HEK293 (cell line): Measurements from ENCODE around the gene ATAD2B.

Experiments used
- CTCF ChIA-PET: fragments of 350-600 bp; formaldehyde crosslinking; extraction: SDS; loops from one replicate; lab custom pipeline; 2021; ENCODE audit warnings: antibody characterized with exemption; lab: Yijun Ruan, JAX
- POLR2A ChIA-PET: fragments of 300-600 bp; formaldehyde crosslinking; extraction: SDS; loops from one replicate; lab custom pipeline; 2020; ENCODE audit warnings: antibody characterized with exemption, inconsistent platforms; lab: Yijun Ruan, JAX
- H3K27ac ChIP-seq: fragments of 200-500 bp; sonication (Bioruptor generic); 2 replicates; pipeline ENCODE4 v1.5.1; 2014; ENCODE audit warnings: low read depth, low read length, control low read depth, inconsistent platforms; ENCODE audit errors: extremely low read depth
- H3K36me3 ChIP-seq, 2 experiments: fragments of 200-500 bp in 1 of 2; sonication (Bioruptor generic) in 1 of 2; 1 replicate in 1 of 2; 2 replicates in 1 of 2; pipeline ENCODE4 v1.5.1; 2014 to 2017; ENCODE audit warnings: inconsistent platforms in 2 of 2, low read length in 2 of 2; ENCODE audit not compliant: control insufficient read depth in 2 of 2, insufficient read depth in 1 of 2
- H3K4me1 ChIP-seq: fragments of 200-500 bp; sonication (Bioruptor generic); 2 replicates; pipeline ENCODE4 v1.5.1; 2014; ENCODE audit warnings: mild to moderate bottlenecking, low read length, inconsistent platforms; ENCODE audit not compliant: control insufficient read depth, insufficient read depth
- H3K4me3 ChIP-seq: 2 replicates; pipeline ENCODE4 v1.5.1; 2011; ENCODE audit warnings: low read depth, mild to moderate bottlenecking, control low read depth, low read length, moderate library complexity
- H3K9me3 ChIP-seq: fragments of 200-500 bp; sonication (Bioruptor generic); 2 replicates; pipeline ENCODE4 v1.5.1; 2014; ENCODE audit warnings: low read depth, low read length, inconsistent platforms; ENCODE audit not compliant: control insufficient read depth, insufficient read depth
- KLF16 ChIP-seq: fragments of 450-650 bp; formaldehyde crosslinking; IDR thresholded peaks from 2 replicates; pipeline ENCODE4 v1.5.1; 2017; ENCODE audit warnings: missing biosample characterization, missing genetic modification characterization
- KLF9 ChIP-seq: fragments of 450-650 bp; formaldehyde crosslinking; IDR thresholded peaks from 2 replicates; pipeline ENCODE4 v1.5.1; 2016; ENCODE audit warnings: missing biosample characterization, missing genetic modification characterization, low read depth
- MZF1 ChIP-seq: fragments of 450-650 bp; formaldehyde crosslinking; IDR thresholded peaks from 2 replicates; pipeline ENCODE4 v1.5.1; 2017; ENCODE audit warnings: missing biosample characterization, missing genetic modification characterization, borderline replicate concordance
- SETDB1 ChIP-seq: IDR thresholded peaks from one replicate; pipeline ENCODE4 v1.6.1; 2017; ENCODE audit warnings: mild to moderate bottlenecking, low read length, moderate library complexity, mixed read lengths; ENCODE audit not compliant: insufficient read length
- YY2 ChIP-seq: fragments of 450-650 bp; formaldehyde crosslinking; IDR thresholded peaks from 2 replicates; pipeline ENCODE4 v1.5.1; 2016; ENCODE audit warnings: missing biosample characterization, missing genetic modification characterization
- ZBTB17 ChIP-seq: fragments of 450-650 bp; formaldehyde crosslinking; IDR thresholded peaks from 2 replicates; pipeline ENCODE4 v1.5.1; 2016; ENCODE audit warnings: missing biosample characterization, missing genetic modification characterization
- ZFP3 ChIP-seq: fragments of 450-650 bp; formaldehyde crosslinking; IDR thresholded peaks from 2 replicates; pipeline ENCODE4 v1.5.1; 2016; ENCODE audit warnings: low read depth, missing biosample characterization, missing genetic modification characterization
- ZNF121 ChIP-seq: fragments of 450-650 bp; formaldehyde crosslinking; IDR thresholded peaks from 2 replicates; pipeline ENCODE4 v1.5.1; 2016; ENCODE audit warnings: missing biosample characterization, missing genetic modification characterization
- ZNF140 ChIP-seq: fragments of 450-650 bp; formaldehyde crosslinking; IDR thresholded peaks from 2 replicates; pipeline ENCODE4 v1.5.1; 2016; ENCODE audit warnings: missing biosample characterization, missing genetic modification characterization
- ZNF175 ChIP-seq: fragments of 450-650 bp; formaldehyde crosslinking; IDR thresholded peaks from 2 replicates; pipeline ENCODE4 v1.5.1; 2016; ENCODE audit warnings: missing biosample characterization, missing genetic modification characterization
- ZNF202 ChIP-seq: fragments of 450-650 bp; formaldehyde crosslinking; IDR thresholded peaks from 2 replicates; pipeline ENCODE4 v1.5.1; 2016; ENCODE audit warnings: missing biosample characterization, missing genetic modification characterization, borderline replicate concordance
- ZNF354C ChIP-seq: fragments of 450-650 bp; formaldehyde crosslinking; IDR thresholded peaks from 2 replicates; pipeline ENCODE4 v1.5.1; 2016; ENCODE audit warnings: missing biosample characterization, missing genetic modification characterization, low read depth, borderline replicate concordance
- ZNF426 ChIP-seq: fragments of 450-650 bp; formaldehyde crosslinking; IDR thresholded peaks from 2 replicates; pipeline ENCODE4 v1.5.1; 2017; ENCODE audit warnings: missing biosample characterization, missing genetic modification characterization, mild to moderate bottlenecking, inconsistent platforms, moderate library complexity
- ZNF510 ChIP-seq: fragments of 450-650 bp; formaldehyde crosslinking; IDR thresholded peaks from 2 replicates; pipeline ENCODE4 v1.5.1; 2018; ENCODE audit warnings: mild to moderate bottlenecking, missing genetic modification characterization, missing biosample characterization; ENCODE audit not compliant: insufficient replicate concordance
- ZNF514 ChIP-seq: fragments of 450-650 bp; formaldehyde crosslinking; IDR thresholded peaks from 2 replicates; pipeline ENCODE4 v1.5.1; 2016; ENCODE audit warnings: missing biosample characterization, missing genetic modification characterization
- ZNF521 ChIP-seq: fragments of 450-650 bp; formaldehyde crosslinking; IDR thresholded peaks from 2 replicates; pipeline ENCODE4 v1.5.1; 2017; ENCODE audit warnings: missing biosample characterization, mild to moderate bottlenecking, missing genetic modification characterization
- ZNF555 ChIP-seq: fragments of 450-650 bp; formaldehyde crosslinking; conservative IDR thresholded peaks from 2 replicates; pipeline ENCODE4 v1.5.1; 2017; ENCODE audit warnings: missing biosample characterization, mild to moderate bottlenecking, missing genetic modification characterization, inconsistent platforms
- ZNF596 ChIP-seq: fragments of 450-650 bp; IDR thresholded peaks from 2 replicates; pipeline ENCODE4 v1.5.0; 2018; ENCODE audit warnings: missing biosample characterization, mild to moderate bottlenecking, missing genetic modification characterization, moderate library complexity
- ZNF792 ChIP-seq: fragments of 450-650 bp; formaldehyde crosslinking; IDR thresholded peaks from 2 replicates; pipeline ENCODE4 v1.5.1; 2016; ENCODE audit warnings: missing biosample characterization, missing genetic modification characterization
- ZNF830 ChIP-seq: fragments of 450-650 bp; IDR thresholded peaks from 2 replicates; pipeline ENCODE4 v1.5.0; 2018; ENCODE audit warnings: missing biosample characterization, missing genetic modification characterization, low read depth, mild to moderate bottlenecking, moderate library complexity
- ZSCAN16 ChIP-seq: fragments of 450-650 bp; formaldehyde crosslinking; IDR thresholded peaks from 2 replicates; pipeline ENCODE4 v1.5.1; 2016; ENCODE audit warnings: missing biosample characterization, missing genetic modification characterization
- TF ChIP-seq, protein P1 (sequence below): fragments of 450-650 bp; formaldehyde crosslinking; IDR thresholded peaks from 2 replicates; pipeline ENCODE4 v1.5.1; 2017; ENCODE audit warnings: missing biosample characterization, mild to moderate bottlenecking, missing genetic modification characterization, moderate library complexity
- TF ChIP-seq, protein P2 (sequence below): fragments of 450-650 bp; formaldehyde crosslinking; IDR thresholded peaks from 2 replicates; pipeline ENCODE4 v1.5.1; 2016; ENCODE audit warnings: missing biosample characterization, missing genetic modification characterization
- TF ChIP-seq, protein P3 (sequence below): fragments of 450-650 bp; formaldehyde crosslinking; IDR thresholded peaks from 2 replicates; pipeline ENCODE4 v1.5.1; 2016; ENCODE audit warnings: missing biosample characterization, missing genetic modification characterization
- TF ChIP-seq, protein P4 (sequence below): fragments of 450-650 bp; formaldehyde crosslinking; IDR thresholded peaks from 2 replicates; pipeline ENCODE4 v1.5.1; 2017; ENCODE audit warnings: missing biosample characterization, missing genetic modification characterization
- TF ChIP-seq, protein P5 (sequence below): fragments of 450-650 bp; formaldehyde crosslinking; IDR thresholded peaks from 2 replicates; pipeline ENCODE4 v1.5.1; 2016; ENCODE audit warnings: missing biosample characterization, missing genetic modification characterization

Gene ATAD2B

DNA sequence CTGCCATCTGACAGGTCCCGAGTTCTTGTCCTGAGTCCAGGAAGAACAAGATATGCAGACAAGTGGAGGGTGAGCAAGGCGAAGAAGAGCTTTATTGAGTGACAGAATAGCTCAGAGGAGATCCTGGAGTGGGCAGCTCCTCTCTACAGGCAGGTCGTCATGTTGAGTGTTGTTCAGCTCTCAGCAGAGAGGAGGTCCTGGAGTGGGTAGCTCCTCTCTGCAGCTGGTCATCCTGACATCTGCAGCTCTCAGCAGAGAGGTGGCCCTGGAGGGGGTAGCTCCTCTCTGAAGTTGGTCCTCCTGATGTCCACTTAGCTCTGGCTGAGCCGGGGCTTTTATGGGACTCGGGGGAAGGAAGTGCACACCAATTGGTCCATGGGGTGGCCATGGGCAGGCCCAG, 90.4 kb downstream of the ATAD2B start:
- H3K9me3 ChIP-seq, result no peaks in the 10 kb centered on the region
- H3K36me3 ChIP-seq, result no peaks in the 10 kb centered on the region
- ChIA-PET CTCF (interaction anchor here (0.6 to 3.1 kb wide), 4 partner anchors 12 to 91 kb away, joined by 3 to 15 read pairs (median 5); partner anchors contain the start of gene ATAD2B), POLR2A (no interaction called here)
- TF ChIP-seq KLF16, result no peak
- no peak for TF ChIP-seq ZNF596 (tag by site-specific recombination)
- no peak for TF ChIP-seq ZNF202
- no peak for TF ChIP-seq ZNF830 (tag by site-specific recombination)
- TF ChIP-seq, protein P1, sequence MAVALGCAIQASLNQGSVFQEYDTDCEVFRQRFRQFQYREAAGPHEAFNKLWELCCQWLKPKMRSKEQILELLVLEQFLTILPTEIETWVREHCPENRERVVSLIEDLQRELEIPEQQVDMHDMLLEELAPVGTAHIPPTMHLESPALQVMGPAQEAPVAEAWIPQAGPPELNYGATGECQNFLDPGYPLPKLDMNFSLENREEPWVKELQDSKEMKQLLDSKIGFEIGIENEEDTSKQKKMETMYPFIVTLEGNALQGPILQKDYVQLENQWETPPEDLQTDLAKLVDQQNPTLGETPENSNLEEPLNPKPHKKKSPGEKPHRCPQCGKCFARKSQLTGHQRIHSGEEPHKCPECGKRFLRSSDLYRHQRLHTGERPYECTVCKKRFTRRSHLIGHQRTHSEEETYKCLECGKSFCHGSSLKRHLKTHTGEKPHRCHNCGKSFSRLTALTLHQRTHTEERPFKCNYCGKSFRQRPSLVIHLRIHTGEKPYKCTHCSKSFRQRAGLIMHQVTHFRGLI, result no peak
- no peaks in the 10 kb centered on the region for H3K4me1 ChIP-seq
- H3K27ac ChIP-seq, result no peak overlapping the region
- H3K4me3 ChIP-seq, result no peak overlapping the region

DNA sequence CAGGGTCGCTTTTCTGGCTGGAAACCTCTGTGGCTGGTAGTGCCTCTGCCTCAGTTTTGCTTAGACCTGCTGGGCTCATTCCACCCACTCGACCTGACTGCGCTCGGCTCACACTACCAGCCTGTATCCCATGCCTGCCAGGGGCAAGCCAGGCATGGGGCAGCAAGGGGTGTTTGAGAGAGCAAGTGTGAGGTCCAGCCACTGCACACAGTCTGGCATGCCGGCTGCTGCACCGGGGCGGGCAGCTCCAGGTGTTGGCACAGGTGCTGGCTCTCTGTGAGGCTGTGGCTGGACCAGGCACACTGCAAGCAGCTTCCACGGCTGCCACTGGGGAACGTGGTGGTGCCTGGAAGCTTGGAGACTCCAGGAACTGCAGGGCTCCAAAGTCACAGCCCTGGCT, 90.9 kb downstream of the ATAD2B start:
- POLR2A ChIA-PET, result no interaction called here
- H3K4me3 ChIP-seq, result no peak overlapping the region
- no peak overlapping the region for H3K27ac ChIP-seq
- TF ChIP-seq ZFP3 (tag by site-specific recombination), result no peak
- no peak for TF ChIP-seq ZNF175 (tag by site-specific recombination)
- TF ChIP-seq ZNF514 (tag by site-specific recombination), result no peak
- no peak for TF ChIP-seq ZNF354C (tag by site-specific recombination)
- TF ChIP-seq KLF9 (tag by site-specific recombination), result no peak
- no peak for TF ChIP-seq ZNF121 (tag by site-specific recombination)
- TF ChIP-seq ZNF792, result no peak
- TF ChIP-seq MZF1, result no peak
- TF ChIP-seq, protein P2, sequence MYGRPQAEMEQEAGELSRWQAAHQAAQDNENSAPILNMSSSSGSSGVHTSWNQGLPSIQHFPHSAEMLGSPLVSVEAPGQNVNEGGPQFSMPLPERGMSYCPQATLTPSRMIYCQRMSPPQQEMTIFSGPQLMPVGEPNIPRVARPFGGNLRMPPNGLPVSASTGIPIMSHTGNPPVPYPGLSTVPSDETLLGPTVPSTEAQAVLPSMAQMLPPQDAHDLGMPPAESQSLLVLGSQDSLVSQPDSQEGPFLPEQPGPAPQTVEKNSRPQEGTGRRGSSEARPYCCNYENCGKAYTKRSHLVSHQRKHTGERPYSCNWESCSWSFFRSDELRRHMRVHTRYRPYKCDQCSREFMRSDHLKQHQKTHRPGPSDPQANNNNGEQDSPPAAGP (tag by site-specific recombination), result no peak
- TF ChIP-seq ZSCAN16 (tag by site-specific recombination), result no peak
- TF ChIP-seq, protein P3, sequence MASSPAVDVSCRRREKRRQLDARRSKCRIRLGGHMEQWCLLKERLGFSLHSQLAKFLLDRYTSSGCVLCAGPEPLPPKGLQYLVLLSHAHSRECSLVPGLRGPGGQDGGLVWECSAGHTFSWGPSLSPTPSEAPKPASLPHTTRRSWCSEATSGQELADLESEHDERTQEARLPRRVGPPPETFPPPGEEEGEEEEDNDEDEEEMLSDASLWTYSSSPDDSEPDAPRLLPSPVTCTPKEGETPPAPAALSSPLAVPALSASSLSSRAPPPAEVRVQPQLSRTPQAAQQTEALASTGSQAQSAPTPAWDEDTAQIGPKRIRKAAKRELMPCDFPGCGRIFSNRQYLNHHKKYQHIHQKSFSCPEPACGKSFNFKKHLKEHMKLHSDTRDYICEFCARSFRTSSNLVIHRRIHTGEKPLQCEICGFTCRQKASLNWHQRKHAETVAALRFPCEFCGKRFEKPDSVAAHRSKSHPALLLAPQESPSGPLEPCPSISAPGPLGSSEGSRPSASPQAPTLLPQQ (tag by site-specific recombination), result no peak
- H3K36me3 ChIP-seq, result no peaks in the 10 kb centered on the region
- CTCF ChIA-PET, result interaction anchor here (0.6 to 3.1 kb wide), 3 partner anchors 11 to 91 kb away, joined by 3 to 15 read pairs (median 4); partner anchors contain the start of gene ATAD2B
- H3K9me3 ChIP-seq, result no peaks in the 10 kb centered on the region
- no peaks in the 10 kb centered on the region for H3K4me1 ChIP-seq

DNA sequence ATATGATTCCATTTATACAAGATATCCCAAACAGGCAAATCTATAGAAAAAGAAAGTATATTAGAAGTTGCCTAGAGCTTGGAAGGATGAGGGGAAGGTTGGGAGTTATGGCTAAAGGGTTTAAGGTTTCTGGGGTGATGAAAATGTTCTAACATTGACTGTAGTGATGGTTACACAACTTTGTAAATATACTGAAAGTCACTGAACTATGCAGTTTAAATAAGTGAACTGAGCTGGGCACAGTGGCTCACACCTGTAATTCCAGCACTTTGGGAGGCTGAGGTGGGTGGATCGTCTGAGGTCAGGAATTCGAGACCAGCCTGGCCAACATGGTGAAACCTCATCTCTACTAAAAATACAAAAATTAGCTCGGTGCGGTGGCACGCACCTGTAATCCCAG, 91.5 kb downstream of the ATAD2B start:
- Histone ChIP-seq H3K36me3 (no peaks in the 10 kb centered on the region), H3K4me3 (no peak overlapping the region), H3K27ac (no peak overlapping the region), H3K9me3 (no peaks in the 10 kb centered on the region), H3K4me1 (no peaks in the 10 kb centered on the region)
- CTCF ChIA-PET, result interaction anchor here (0.5 to 3.1 kb wide), 3 partner anchors 11 to 549 kb away, joined by 3 to 15 read pairs (median 4); partner anchors contain the start of gene ATAD2B
- POLR2A ChIA-PET, result no interaction called here
- TF ChIP-seq ZBTB17 (no peak), ZNF510 (no peak), ZNF521 (tag by site-specific recombination) (no peak), SETDB1 (no peak), ZNF555 (tag by site-specific recombination) (no peak), ZNF140 (no peak), YY2 (no peak), ZNF426 (tag by site-specific recombination) (no peak)
- TF ChIP-seq, protein P4, sequence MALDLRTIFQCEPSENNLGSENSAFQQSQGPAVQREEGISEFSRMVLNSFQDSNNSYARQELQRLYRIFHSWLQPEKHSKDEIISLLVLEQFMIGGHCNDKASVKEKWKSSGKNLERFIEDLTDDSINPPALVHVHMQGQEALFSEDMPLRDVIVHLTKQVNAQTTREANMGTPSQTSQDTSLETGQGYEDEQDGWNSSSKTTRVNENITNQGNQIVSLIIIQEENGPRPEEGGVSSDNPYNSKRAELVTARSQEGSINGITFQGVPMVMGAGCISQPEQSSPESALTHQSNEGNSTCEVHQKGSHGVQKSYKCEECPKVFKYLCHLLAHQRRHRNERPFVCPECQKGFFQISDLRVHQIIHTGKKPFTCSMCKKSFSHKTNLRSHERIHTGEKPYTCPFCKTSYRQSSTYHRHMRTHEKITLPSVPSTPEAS (tag by site-specific recombination), result no peak
- TF ChIP-seq, protein P5, sequence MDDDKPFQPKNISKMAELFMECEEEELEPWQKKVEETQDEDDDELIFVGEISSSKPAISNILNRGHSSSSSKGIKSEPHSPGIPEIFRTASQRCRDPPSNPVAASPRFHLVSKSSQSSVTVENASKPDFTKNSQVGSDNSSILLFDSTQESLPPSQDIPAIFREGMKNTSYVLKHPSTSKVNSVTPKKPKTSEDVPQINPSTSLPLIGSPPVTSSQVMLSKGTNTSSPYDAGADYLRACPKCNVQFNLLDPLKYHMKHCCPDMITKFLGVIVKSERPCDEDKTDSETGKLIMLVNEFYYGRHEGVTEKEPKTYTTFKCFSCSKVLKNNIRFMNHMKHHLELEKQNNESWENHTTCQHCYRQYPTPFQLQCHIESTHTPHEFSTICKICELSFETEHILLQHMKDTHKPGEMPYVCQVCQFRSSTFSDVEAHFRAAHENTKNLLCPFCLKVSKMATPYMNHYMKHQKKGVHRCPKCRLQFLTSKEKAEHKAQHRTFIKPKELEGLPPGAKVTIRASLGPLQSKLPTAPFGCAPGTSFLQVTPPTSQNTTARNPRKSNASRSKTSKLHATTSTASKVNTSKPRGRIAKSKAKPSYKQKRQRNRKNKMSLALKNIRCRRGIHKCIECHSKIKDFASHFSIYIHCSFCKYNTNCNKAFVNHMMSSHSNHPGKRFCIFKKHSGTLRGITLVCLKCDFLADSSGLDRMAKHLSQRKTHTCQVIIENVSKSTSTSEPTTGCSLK (tag by site-specific recombination), result no peak
